Stimulated activated CD8-positive, alpha-beta memory T cell treated with anti-CD3 and anti-CD28 coated beads, Interleukin-12 subunit alpha, Interleukin-12 subunit beta, amount 100 ng/mL, for 24 hours (primary cell): ENCODE data around the gene CDX2.
"Not testable (repeated sequence)": the region's sequence is repeated elsewhere in the genome, so short reads cannot be mapped to it uniquely, and the experiment has no call there.

ENCODE experiments used
- DNase-seq: peaks from one replicate; pipeline ENCODE4 v3.0.0-alpha.2; 2020; ENCODE audit errors: extremely low read depth

The CDX2 gene, protein sequence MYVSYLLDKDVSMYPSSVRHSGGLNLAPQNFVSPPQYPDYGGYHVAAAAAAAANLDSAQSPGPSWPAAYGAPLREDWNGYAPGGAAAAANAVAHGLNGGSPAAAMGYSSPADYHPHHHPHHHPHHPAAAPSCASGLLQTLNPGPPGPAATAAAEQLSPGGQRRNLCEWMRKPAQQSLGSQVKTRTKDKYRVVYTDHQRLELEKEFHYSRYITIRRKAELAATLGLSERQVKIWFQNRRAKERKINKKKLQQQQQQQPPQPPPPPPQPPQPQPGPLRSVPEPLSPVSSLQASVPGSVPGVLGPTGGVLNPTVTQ

DNA sequence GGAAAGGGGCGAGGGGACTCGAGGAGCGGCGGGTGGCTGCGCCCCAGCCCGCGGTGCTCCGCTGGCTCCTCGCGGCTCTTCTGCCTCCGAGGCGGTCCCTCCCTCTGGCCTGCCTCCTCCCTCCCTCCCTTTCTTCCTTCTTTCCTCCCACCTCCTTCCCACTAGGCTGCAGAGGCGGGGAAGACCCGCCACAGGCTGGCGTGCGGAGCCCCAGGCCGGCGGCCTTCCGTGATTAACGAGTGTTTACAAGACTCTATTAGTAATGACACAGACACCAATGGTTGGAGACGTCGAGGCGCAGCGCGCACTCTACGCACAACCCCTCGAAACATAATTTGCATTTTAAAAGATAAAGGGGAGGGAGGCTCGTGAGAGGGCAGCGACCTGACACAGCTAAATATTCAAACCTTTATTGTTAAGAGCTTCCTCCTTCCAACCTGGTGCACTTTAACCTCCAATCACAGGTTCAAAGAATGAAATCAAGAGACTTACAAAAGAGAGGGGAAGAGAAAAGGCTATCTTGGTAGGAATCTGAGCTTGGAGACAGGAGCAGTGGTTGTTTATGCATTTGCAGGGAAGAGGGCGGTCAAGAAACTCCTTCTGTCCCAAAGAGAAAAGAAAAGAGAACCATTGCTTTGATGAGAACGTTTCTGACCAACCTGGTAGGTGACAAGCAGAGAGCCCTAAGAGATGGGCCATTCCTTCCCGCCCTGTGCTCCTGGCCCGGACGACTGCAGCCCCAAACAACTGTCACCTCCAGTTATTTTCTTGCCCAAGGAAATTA, at the start of gene CDX2:
CDX2 (minus strand) TSS at position 234 of the 784 bp plus-strand sequence. CDS start 309 bp downstream, outside the sequence.
- no peak for DNase-seq

DNA sequence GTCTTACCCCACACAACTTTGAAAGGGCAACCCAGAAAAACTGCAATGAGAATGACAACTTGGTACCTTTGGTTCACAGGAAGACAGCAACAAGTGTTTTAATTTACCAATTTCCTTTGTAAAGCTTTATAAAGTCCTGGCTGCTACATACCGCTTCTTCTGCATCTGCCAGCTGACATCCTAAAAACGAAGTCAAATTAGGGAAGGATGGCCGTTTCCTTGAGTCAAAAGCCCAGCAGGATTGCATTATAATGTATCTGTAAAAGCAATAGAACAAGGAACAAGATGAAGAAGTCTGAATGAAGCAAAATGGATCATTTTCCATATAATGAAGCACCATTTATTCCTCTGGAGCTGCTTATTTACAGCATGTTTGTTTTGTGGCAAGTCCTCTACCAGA, 45.2 kb upstream of the CDX2 start:
- no peak for DNase-seq

DNA sequence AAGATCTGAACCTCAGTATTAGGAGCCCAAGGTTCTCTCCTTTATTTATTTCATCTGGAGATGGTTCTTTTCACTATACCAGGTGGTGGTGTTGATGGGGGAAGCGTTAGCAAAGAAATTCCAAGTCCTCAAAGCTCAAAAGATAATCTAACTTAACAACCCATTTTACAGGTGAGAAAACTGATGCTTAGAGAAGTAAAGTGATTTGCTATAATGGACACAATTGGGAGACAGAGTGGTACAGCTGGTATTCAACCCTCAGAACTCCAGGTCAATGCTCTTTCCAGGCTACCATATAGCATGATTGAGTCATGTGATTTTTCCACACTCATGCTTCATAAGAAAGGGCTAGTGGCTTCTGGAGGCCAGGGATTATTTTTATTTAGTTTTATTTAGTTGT, 44.4 kb upstream of the CDX2 start:
- no peak for DNase-seq

DNA sequence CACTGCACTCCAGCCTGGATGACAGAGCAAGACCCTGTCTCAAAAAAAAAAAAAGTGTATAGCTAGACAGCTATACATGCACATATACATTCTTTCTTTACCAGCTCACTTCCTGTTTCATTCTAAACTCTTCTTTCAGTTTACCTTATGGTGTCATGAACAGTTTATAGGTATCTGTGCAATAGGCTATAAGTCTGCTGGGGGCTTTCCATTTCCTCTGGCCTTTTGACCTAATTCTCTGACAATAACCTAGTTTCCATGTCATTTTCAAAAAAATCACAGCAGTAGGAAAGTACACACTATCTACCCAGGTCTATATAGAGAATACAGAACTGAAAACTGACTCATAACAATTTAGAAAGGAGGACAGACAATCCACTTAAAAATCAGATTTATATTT, 43.8 kb upstream of the CDX2 start:
- no peak for DNase-seq

DNA sequence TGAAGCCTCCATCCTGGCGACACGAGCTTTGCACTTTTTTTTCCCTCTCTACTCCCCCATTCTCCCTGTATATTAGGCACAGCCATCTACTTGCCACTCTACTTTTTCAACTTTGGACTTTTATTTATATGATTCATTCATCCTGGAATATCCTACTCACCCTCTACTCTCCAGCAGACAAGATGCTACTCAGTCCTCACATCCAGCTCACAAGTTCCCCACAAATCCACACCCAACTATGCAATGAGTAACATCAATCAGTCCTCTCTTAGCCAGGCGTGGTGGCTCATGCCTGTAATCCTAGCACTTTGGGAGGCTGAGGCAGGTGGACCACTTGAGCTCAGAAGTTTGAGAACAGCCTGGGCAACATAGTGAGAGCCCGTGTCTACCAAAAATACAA, 43.3 kb upstream of the CDX2 start:
- no peak for DNase-seq

DNA sequence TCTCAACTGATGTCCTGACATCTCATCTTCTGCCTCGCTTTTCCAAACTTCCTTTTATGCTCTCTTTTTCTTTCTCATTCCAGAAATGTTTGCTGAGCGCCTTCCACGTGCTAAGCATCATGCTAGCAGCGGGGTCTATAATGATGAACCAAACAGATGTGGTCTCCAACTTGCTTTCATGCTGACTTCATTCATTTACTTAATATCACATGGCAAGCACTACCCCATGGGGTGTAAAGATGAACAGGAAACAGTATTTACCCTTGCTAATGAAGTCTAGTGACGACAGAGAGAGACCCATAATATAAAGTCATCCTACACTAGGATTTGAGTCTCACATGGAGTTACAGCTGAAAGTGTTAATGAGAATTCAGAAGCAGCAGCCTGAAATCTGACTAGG, 40.9 kb upstream of the CDX2 start:
- DNase-seq, result no peak

DNA sequence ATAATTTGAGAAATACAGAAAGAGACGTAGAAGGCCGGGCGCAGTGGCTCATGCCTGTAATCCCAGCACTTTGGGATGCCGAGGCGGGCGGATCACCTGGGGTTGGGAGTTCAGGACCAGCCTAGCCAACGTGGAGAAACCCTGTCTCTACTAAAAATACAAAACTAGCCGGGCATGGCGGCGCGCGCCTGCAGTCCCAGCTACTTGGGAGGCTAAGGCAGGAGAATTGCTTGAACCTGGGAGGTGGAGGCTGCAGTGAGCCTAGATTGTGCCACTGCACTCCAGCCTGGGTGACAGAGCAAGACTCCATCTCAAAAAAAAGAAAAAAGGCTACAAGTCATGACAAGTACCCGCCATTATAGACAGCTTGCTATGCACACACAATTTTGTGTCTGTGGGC, 35.9 kb upstream of the CDX2 start:
- DNase-seq, result not testable (repeated sequence)

DNA sequence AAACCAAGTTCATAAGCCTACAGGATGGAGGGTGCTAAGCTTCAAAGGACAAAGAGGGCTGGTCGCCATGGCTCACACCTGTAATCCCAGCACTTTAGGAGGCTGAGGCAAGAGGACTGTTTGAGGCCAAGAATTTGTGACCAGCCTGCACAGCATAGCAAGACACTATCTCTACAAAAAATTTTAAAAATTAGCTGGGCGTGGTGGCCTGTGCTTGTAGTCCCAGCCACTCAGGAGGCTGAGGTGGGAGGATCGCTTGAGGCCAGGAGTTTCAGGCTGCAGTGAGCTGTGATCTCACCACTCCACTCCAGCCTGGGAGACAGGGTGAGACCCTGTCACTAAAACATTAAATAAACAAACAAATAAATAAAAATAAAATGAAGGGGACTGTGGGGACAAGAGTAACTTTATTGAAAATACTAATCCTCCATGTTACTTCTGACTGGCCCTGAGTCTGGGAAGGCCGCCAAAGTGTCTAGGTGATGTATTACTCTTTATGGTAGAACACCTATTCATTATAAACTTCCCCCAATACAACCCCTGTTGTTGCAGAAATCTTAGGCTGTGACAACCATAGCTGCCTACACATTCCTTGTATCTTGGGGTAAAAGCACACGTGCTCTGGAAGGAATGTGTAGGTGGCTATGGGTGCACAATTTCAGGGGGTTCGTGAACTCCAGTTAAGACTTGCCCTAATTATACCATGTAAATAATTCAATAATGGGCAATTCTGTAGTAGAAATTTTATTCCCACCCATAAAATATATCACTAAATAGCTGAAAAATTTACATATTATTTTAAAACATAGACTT, 34.0 kb upstream of the CDX2 start:
- no peak for DNase-seq

DNA sequence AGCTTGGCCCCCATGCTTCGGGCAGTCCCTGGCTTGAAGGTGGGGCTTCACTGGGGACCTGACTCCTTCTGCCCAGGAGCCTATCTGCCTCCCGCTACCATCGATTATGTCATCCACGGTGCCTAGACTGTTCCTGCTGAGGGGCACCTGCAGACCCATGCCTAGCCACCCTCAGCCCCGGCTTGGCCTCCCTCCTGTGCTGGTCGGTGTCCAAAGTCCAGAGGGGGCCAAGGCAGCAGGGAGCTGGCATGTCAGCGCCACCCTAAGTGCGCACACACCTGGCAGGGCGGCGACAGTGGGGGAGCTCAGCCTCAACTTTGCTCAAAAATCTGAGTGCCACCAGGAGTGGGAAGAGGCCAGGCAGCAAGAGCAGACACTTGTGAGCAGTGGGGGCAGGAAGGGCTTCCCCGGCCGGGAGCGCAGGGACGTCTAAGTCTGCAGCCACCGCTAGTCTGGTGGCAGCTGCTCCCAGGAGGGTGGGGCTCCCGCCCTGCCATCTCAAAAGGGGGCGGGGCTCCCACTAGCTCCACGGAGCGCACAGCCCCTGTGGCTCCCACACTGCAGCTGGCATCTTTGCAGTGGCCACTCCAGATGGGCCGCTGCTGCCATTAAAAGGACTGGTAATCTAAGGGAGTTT, 32.8 kb upstream of the CDX2 start:
- DNase-seq, result no peak

DNA sequence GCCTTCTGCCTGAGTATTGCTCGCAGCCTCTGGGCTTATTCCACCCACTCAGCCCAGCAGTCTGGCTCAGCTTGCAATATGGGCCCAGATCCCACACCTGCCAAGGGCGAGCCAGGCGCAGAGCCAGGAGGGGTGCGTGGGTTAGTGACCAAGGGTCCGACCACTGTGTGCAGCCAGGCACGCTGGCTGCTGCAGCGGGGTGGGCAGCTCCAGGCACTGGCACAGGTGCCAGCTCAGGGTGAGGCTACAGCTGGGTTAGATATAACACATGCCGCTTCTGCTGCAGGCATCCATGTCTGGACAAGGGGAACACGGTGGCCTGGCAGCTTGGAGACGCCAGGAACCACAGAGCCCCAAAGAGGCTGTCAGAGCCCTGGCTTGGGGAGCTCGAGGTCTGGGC, 31.9 kb upstream of the CDX2 start:
- no peak for DNase-seq

DNA sequence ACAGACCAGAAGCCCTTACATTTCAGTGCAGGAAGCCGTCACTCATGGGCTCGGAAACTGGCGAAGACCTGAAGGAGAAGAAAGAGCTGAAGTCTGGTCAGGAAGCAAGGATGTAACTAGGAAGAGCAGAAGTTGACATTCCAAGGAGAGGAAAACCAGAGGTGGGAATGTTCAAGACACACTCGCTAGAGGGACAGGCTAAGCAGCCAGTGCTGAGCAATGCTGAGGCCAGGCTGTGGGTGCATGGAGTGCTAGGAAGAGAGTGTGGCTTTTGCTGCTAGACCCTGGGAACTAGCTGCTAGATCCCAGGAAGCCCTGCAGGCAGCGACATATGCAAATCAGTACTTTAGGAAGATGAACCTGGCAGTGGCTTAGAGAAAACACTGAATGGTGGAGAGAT, 31.5 kb upstream of the CDX2 start:
- no peak for DNase-seq

DNA sequence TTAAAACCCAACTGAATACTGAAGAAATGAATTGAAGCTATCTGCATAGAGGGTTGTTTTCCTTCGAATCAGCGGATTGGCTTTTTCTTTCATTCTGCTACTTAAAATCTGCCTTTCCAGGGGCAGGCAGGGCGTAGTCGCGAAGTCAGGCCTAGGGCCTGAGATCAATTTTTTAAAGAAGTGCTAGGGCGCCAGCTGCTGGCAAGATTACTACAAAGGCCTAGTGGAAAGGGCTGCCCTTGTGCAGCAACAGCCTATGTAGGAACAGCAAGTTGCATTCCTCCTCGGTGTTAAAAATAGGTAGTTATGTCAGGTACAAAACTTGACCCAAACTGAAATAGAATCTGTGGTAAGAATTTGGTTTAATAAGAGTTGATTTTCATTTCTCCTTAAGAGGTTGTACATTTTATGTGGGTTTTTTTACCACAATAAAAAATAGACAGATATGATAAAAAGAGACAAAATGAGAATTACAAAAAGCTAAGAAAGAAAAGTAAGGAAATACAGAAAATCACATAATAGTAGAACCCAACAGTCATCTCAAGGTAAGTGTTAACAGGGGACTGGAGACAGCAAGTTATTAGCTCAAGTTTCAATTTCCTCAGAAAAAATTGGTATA, 28.9 kb upstream of the CDX2 start:
- no peak for DNase-seq

DNA sequence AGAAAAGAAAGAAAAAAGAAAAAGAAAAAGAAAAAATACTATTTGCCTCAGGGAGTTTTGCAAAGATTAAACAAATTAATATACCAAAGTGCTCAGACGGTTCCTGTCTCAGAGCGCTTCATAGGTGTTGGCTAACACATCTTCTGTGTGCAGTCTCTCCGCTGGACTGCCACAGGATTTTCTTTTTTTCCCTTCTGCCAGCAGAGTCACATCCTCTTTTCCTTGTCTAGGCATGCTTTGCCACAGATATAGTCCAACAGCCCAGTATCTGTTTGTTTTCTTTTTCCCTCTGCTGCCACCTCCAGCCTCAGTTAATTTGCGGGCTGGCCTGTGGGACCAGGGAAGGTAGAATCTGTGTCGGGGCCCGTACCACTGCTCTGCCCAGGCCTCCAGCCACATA, 22.8 kb upstream of the CDX2 start:
- DNase-seq, result no peak

DNA sequence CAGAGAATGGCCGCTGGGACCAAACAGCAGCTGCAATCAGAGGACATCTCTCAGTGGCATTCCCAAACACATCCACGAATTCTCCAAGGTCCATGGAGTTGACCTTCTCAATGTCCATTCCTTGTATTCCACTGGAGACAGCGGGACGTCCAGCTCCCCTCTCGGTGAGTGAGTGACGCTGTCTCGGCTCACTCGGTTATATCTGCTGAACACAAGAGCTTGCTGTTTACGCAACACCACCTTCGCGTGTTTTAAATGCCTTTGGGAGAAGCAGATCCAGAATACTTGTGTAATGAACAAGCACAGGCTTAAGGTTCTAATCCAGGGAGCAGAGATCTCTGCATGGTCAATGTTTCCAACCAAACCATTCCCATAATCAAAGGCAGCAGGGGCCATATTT, 19.4 kb upstream of the CDX2 start, which contains the start of gene URAD:
URAD (minus strand) TSS at position 174 of the 400 bp plus-strand sequence; CDS start at position 118, 56 bp downstream.
- no peak for DNase-seq

DNA sequence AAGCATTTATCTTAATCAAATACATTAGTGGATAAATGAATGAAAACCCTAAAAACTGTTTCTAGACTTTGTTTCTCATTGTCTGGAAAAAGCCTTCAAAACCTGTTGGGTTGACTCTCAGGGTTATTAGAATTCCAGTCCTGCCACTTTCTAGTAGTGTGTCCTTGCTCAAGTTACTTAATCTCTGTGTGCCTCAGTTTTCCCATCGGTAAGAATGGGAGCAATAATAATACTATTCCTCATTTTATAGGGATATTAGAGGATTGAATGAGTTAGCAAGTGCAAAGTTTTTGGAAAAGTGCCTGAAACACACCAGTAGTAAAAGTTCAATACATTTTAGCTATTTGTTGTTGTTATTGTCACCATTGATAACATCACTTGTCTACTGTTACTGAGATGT, 16.5 kb upstream of the CDX2 start:
- no peak for DNase-seq

DNA sequence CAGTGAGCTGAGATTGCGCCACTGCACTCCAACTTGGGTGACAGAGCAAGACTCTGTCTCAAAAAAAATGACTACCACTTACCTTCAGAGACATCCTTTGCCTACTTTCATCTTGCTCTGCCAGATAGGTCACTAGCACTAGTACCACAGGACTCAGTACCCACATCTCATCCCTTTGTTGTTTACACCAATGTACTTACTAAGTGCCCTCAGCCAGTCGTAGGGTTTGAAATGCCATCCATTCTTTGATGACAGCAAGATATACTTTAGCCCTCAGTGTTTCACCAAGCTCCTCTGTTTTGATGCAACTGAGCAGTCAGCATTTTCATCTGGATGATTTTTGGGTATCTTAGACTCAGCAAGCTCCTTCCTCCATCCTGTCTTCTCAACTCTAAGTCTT, 13.2 kb upstream of the CDX2 start:
- DNase-seq, result no peak

DNA sequence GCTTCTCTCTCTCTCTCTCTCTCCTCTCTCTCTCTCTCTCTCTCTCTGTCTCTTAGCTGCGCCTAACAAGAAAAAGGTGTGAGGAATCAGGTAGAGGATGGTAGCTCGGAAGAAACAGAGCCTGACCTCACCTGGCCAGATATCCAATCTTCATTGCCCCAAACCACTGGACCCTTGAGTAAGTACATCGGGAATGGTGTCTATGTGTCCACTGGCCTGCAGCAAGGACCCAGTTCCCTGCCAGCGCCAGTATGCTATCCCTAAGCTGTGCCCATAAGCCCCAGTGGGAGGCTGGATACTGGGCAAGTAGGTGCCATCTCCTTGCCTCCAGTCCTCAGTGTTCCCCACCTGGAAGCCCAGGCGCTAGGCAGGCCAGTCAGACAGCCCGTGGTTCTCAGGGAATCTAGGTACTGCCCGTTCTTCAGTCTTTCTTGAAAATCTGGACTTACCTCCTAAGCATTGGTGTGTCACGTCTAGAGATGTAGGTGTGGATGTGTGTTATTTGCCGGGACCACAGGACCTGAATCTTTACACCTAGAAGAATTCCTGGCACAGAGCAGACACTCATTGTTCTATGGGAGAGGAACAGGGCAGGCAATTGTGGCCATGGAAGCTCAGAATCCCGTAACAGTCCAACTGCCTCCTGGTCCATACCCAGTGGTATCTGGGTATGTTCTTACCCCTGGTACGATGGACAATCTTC, 12.0 kb upstream of the CDX2 start:
- DNase-seq, result no peak

DNA sequence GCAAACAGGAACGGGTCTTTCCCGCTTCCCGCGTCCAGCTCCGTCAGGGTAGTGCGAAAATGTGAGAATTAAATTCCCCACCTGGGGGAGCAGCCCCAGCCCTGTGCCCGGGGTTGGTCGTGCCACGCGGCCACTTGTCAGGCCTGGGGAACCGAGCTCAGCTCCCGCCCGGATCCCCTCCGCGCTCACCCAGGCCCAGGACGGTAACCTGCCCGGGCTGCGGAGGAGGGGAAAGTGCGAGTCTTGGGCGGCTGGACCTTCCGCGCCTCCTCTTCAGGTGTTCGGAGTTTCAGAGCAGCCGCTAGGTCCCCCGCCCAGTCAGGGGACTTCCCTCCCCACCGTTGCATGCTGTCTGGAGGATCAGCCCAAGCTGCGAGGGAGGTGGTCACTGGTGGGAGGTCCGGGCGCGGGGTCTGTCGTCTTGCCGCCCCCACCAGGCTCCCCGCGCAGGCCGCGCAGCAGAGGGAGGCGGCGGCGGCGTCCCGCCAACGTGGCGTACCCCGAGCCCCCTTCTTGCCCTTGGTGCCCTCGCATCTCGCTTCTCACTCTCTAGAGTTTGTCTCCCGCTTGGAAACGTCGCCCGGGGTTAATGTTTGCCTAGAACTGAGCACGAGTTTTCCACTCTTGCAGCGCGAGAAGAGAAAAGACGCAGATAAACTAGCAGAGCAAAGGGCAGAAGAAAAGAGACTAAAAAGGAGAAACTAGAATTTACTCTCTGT, 11.3 kb upstream of the CDX2 start:
- no peak for DNase-seq

DNA sequence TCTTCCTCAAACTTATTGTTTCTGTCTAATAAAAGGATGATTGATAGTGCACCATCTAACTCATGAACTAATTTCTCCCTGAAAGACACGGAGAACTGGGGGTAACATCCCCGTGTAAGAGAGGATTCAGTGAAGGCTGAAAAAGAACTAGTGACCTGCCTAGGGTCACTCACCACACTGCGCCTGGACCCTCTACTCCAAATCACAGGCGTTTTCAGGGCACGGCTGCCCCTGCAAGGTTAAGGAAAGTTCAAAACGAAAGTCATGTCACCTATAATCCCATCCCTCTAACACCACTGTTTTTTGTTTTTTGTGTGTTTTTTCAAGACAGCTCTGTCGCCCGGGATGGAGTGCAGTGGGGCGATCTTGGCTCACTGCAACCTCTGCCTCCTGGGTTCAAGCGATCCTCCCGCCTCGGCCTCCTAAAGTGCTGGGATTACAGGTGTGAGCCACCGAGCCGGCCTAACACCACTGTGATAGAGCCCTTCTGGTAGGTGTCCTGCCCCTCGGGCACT, 10.7 kb upstream of the CDX2 start:
- no peak for DNase-seq
